CD4-positive, alpha-beta T cell treated with Interleukin-2 at 100 ng/mL for 4 hours (primary cell): Measurements from ENCODE around the gene NOL7.
A peak's percentile ranks its signal among the peaks of the same experiment; 100 is the strongest.

Experiments used
- DNase-seq: peaks from one replicate; pipeline ENCODE4 v3.0.0-alpha.2; 2020; ENCODE audit warnings: low spot score

The NOL7 gene

GRCh38 chr6:13597073-13597472 lies 18.1 kb upstream of the NOL7 start:
- DNase-seq, result no peak

GRCh38 chr6:13600036-13600435 lies 15.1 kb upstream of the NOL7 start:
- no peak for DNase-seq

GRCh38 chr6:13604135-13604534 lies 11.0 kb upstream of the NOL7 start:
- DNase-seq, result no peak

GRCh38 chr6:13604546-13605416 lies 10.4 kb upstream of the NOL7 start:
- DNase-seq, result no peak

DNA sequence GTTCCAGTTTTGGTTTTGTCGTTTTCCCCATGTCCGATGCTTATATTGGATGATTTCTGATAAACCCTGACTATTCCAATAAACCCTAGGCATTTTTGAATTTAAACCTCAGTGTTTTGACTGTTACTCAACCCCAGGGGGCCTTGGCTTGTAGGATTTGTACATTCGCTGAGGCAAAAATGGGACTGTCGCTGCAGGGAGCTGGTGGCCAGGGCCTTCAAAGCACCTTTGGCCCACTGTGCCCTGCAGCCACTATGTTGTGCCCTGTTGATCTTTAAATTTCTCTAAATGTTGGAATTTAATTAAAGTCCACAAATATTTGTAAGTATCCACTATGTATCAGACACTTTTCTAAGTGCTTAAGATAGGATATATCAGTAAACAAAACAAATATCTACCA lies 9.5 kb upstream of the NOL7 start:
- DNase-seq, result no peak

DNA sequence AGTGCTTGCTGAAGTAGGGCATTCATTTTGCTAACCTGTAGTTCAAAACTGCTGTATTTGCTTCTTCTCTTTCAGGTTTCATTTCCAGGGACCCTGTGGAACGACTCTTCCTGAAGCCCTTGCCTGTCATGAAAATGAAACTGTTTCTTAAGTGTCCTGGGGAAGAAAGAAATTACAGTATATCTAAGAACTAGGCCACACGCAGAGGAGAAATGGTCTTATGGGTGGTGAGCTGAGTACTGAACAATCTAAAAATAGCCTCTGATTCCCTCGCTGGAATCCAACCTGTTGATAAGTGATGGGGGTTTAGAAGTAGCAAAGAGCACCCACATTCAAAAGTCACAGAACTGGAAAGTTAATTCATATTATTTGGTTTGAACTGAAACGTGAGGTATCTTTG lies 3.4 kb upstream of the NOL7 start:
- DNase-seq, result no peak

DNA sequence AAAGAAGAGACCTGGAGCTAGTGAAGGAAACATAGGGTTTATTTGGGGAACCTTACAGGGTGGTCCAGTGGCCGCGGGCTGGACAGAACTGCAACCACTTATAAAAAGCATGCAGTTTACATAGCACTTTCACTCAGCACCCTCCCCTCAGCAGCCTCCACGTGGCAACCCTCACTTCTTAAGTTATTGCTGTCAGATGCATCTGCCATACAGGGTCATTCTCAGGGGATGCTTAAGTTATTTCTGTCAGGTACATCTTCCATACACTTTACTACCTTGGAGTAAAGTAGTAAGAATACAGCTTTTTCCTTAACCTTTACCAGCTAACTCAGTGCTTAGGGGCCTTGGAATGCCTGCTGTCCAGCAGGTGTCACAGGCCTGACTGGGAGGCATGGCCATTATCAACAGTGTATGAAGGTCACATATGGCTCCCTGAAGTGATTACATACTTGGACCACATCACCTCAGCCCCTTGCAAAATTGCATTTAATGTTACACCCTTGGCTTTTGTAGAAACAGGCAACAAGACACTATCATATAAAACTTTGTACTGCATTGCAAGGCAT lies 2.0 kb upstream of the NOL7 start:
- DNase-seq, result no peak

- DNase-seq, result peak; percentile 13
These were observed 809 bp upstream of the NOL7 start for GRCh38 chr6:13614126-13614925.

- peak; percentile 33 for DNase-seq
These were observed 621 bp downstream of the NOL7 start for GRCh38 chr6:13615792-13616120.

- no peak for DNase-seq
These were observed 1.9 kb downstream of the NOL7 start for GRCh38 chr6:13617066-13617465.

DNA sequence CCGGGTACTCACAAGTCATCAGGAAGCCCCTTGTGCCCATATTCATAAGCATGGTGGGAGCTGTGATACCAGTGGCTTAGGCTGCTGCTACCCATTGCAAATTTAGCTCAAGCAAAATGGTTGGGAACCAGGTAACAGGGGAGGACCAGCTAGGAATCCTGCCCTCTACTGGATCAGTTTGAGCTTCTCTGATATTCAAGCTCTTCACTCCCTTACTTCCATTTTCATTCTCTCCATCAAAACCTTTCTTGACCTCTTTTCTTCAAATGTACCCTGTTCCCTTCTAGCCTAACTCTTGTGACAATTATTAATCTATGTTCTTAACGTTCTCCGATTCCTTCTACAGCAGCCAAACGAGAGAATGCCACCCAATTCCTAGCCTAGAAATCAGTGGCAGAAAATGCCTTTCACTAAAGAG lies 9.7 kb downstream of the NOL7 start:
- DNase-seq, result peak; percentile 55

- no peak for DNase-seq
These were observed 14.5 kb downstream of the NOL7 start for GRCh38 chr6:13629459-13630116.

- DNase-seq, result no peak
These were observed 15.4 kb downstream of the NOL7 start for GRCh38 chr6:13630499-13630898.

DNA sequence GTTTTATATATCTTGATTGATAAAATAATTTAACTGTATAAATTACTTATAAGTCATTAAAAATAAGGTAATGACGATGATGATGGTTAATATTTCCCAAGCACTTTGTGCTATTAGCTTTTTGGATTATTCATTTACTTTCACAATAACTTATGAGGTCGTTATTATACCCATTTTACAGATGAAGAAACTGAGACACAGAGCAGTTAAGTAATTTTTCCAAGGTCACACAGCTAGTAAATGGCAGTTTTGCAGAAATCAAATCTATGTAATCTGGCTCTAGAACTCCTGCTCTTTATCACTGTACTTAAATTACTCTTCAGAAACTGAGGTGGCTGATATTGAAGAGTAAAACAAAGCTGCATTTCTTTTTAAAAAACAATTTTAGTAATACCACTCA lies 18.2 kb downstream of the NOL7 start:
- DNase-seq, result no peak

DNA sequence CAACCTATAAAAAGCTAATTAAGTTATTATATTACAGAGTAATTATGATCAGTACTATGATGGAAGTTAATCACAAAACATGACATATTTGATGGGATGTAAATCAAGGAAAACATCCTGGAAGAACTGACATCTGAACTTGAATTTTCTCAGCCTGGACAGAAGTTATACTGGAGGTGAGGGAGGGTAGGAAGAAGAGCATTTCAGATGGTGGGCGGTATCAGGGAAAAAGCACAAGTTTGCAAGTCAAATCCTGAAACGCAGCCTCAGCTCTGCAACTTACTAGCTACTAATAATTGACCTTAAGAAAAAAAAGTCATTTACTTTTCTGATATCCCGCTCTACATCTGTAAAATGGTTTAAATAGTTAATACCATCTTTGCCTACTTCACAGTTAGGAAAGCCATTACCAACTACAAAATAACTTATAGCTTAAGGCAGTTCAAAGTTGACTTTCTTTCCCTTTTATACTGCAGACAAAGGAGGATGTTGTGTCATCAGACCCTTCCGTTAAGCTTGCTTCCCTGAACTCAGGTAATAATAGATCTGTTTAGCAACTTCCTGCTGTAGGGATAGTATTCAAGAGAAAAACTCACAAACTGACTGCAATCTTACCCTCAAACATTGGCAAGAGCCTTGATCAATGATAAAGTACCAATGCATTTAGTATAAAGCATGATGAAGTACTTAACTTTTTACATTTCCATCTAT lies 21.0 kb downstream of the NOL7 start:
- peak; percentile 12 for DNase-seq

DNA sequence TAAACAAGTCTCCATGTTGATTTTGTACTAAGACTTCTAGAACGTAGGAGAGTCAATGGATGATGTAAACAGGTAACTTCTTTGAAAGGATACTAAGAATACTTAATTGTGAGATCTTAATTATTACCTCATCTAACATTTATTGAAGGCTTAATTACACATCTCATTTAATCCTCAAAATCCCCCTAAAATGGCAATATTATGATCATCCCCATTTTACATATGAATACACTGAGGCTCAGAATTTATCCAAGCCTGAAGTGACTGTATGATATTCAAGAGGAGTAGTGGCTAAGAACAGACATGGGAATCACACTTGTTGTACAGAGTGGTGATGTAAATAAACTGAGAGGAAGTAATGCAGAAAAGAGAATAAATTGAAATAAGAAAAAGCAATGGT lies 22.9 kb downstream of the NOL7 start:
- no peak for DNase-seq

- no peak for DNase-seq
These were observed 23.5 kb downstream of the NOL7 start for GRCh38 chr6:13638626-13639025.

DNA sequence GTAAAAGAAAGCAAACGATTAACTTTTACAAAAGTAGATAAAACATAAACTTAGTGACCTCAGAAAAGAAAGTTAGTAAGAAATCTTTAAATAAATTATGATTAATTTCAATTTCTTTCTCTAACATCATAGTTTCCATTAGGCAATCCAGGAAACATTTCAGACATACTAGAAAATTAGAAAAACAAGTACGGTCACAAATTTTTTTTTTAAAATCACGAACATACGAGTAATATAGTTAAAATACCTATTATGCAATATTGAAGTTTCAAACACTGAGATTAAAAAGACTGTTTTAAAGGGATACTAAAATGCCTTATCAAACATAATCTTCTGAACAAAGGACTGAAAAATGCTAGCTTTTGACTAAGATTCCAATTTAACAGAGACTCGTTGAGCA lies 26.2 kb downstream of the NOL7 start:
- DNase-seq, result no peak

DNA sequence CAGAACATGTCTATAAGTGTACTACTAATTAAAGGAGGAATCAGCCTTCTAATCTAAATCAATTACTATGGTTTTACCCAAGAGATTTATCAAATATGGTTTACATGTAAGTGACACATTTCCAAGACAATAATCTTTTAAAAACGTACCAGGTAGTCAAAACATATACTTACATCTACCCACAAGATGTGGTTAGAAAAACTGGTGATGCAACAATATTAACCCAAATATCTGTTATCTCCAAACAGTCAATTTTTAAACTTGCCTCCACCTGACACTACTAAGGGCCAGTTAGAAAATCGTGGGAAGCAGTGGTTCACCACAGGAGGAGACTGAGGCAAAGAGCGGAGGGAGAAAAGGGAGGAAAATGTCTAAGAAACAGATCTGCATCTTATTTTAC lies 28.0 kb downstream of the NOL7 start:
- no peak for DNase-seq

DNA sequence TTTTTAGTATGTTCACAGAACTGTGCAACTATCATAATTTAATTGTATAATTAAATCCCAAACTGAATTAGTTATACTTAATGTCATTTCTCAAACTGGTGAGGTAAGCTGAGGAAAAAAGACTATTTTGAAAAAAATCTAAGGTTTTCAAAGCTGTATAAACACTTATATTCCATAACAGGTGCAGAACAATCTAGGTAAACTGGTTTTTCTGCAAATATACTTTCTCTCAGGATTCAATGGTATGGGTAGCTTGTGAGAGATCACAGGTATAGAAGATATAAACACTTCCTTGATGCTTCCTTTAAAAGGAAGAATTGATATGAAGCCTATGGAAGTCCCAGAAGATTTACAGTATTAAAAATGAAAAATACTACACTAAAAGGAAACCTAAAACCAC lies 33.7 kb downstream of the NOL7 start:
- DNase-seq, result no peak

GRCh38 chr6:13649393-13649792 lies 34.3 kb downstream of the NOL7 start:
- no peak for DNase-seq

- DNase-seq, result no peak
These were observed 38.2 kb downstream of the NOL7 start for GRCh38 chr6:13653296-13653695.
